Measurements from ENCODE around the gene APOBEC3B. TPM values are rescaled to one million over a fixed set of nuclear protein-coding genes. Genes with fewer than 3 reads are reported as not detected.

Gene APOBEC3B
- total and polyA plus RNA-seq, 2 donors (not counting 1 experiment from before 2014, with no cell fraction given), result 2.4 to 7.9 TPM

GRCh38 chr22:38948181-38948940 lies 33.8 kb upstream of the APOBEC3B start:
- intact Hi-C loops (cut with micrococcal nuclease), result no loop called here
- 88% methylated on average over 5 of the region's 7 CpGs for WGBS (ENCODE audit: insufficient coverage)
- no peak overlapping the region for H3K4me2 ChIP-seq (replicated peaks; ENCODE audit: low read depth, low read length, poor library complexity, severe bottlenecking)
- H3K4me3 Mint-ChIP-seq, result no peak overlapping the region
- H3K36me3 ChIP-seq (replicated peaks in 1 of 2; ENCODE audit: control extremely low read depth in 1 of 2, control insufficient read depth in 1 of 2, extremely low read depth in 1 of 2, insufficient read depth in 2 of 2, low read length in 1 of 2), result no peaks in the 10 kb centered on the region
- H3K27me3 ChIP-seq (replicated peaks in 1 of 4; ENCODE audit: control extremely low read depth in 1 of 4, control insufficient read depth in 3 of 4, insufficient read depth in 4 of 4, low read length in 3 of 4), result peaks cover 0 to 16% (median 5%) of the 10 kb centered on the region in 4 experiments
- no peak for TF ChIP-seq CTCF (IDR thresholded peaks at IDR 0.05)
- no peak for TF ChIP-seq EZH2 (IDR thresholded peaks at IDR 0.05; ENCODE audit: borderline replicate concordance, insufficient read depth, low read depth, low read length, poor library complexity, severe bottlenecking)
- H3K4me1 Mint-ChIP-seq, result peaks cover 10% of the 10 kb centered on the region
- peaks cover 5 to 6% of the 10 kb centered on the region in 2 donors for H3K4me1 ChIP-seq (ENCODE audit: control insufficient read depth in 2 of 2, insufficient read depth in 2 of 2, low read length in 2 of 2)
- no peak overlapping the region for H3K27ac Mint-ChIP-seq
- ChIA-PET POLR2A (no interaction called here), CTCF (no interaction called here)
- H3K27me3 Mint-ChIP-seq, result peaks cover 37% of the 10 kb centered on the region
- no peak for DNase-seq
- H3K9ac ChIP-seq (ENCODE audit: low read length), result no peak overlapping the region
- peaks cover 0 to 2% (median 0%) of the 10 kb centered on the region in 3 donors for H3K9me3 ChIP-seq (ENCODE audit: control extremely low read depth in 1 of 3, control insufficient read depth in 2 of 3, insufficient read depth in 1 of 3, low read length in 2 of 3)
- H2AFZ ChIP-seq (ENCODE audit: insufficient read depth, low read depth, low read length, poor library complexity, severe bottlenecking), result no peak overlapping the region
- H3K4me3 ChIP-seq (ENCODE audit: control extremely low read depth in 1 of 5, extremely low read depth in 1 of 5, insufficient read depth in 1 of 5, low read depth in 2 of 5, low read length in 4 of 5), result no peak overlapping the region
- no peaks in the 10 kb centered on the region for H3K79me2 ChIP-seq (ENCODE audit: control insufficient read depth, insufficient read depth, low read length)
- H4K20me1 ChIP-seq (ENCODE audit: control insufficient read depth, insufficient read depth, low read length, poor library complexity, severe bottlenecking), result no peaks in the 10 kb centered on the region
- ATAC-seq (ENCODE audit: low read depth), result no peak
- no peak overlapping the region for H3K27ac ChIP-seq (ENCODE audit: low read length in 2 of 2)
- H3K9me3 Mint-ChIP-seq (ENCODE audit: insufficient read depth), result no peaks in the 10 kb centered on the region

DNA sequence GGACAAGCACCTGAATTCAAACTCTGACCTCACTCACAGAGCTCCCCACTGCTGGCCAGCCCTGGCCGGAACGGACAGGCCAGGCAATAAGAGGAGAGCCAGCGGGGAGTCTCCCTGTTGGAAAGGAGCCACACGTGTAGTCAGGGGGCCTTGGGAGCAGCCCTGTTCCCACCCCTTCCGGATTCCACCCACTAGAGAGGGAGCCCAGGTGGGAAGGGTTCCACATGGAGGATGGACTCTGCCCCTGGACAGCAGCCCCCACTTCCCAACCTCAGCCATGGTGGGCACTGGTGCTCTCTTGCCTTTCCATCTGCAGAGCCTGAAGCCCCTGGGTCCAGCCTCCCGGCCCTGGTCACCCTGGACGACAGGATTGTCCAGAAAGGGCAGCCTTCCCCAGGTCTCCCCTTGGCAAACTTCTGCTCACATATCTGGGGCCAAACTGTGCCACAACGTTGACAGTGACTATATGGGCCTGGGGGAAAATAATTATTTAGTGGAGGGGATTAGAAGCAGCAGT lies 32.2 kb upstream of the APOBEC3B start:
- no peak overlapping the region for H2AFZ ChIP-seq (ENCODE audit: insufficient read depth, low read depth, low read length, poor library complexity, severe bottlenecking)
- TF ChIP-seq EZH2 (IDR thresholded peaks at IDR 0.05; ENCODE audit: borderline replicate concordance, insufficient read depth, low read depth, low read length, poor library complexity, severe bottlenecking), result no peak
- TF ChIP-seq CTCF (IDR thresholded peaks at IDR 0.05), result no peak
- no peak overlapping the region for H3K27ac ChIP-seq (ENCODE audit: low read length in 2 of 2)
- no peaks in the 10 kb centered on the region for H3K79me2 ChIP-seq (ENCODE audit: control insufficient read depth, insufficient read depth, low read length)
- H3K9me3 ChIP-seq (ENCODE audit: control extremely low read depth in 1 of 3, control insufficient read depth in 2 of 3, insufficient read depth in 1 of 3, low read length in 2 of 3), result peaks cover 0 to 2% (median 0%) of the 10 kb centered on the region in 3 donors
- Mint-ChIP-seq H3K27ac (no peak overlapping the region), H3K4me3 (no peak overlapping the region), H3K27me3 (peaks cover 30% of the 10 kb centered on the region), H3K4me1 (peaks cover 9% of the 10 kb centered on the region), H3K9me3 (ENCODE audit: insufficient read depth) (no peaks in the 10 kb centered on the region)
- H3K36me3 ChIP-seq (replicated peaks in 1 of 2; ENCODE audit: control extremely low read depth in 1 of 2, control insufficient read depth in 1 of 2, extremely low read depth in 1 of 2, insufficient read depth in 2 of 2, low read length in 1 of 2), result no peaks in the 10 kb centered on the region
- no peaks in the 10 kb centered on the region for H3K4me1 ChIP-seq (ENCODE audit: control insufficient read depth in 2 of 2, insufficient read depth in 2 of 2, low read length in 2 of 2)
- H4K20me1 ChIP-seq (ENCODE audit: control insufficient read depth, insufficient read depth, low read length, poor library complexity, severe bottlenecking), result no peaks in the 10 kb centered on the region
- no peak overlapping the region for H3K9ac ChIP-seq (ENCODE audit: low read length)
- ATAC-seq (ENCODE audit: low read depth) (no peak), DNase-seq (no peak)
- CTCF ChIA-PET, result no interaction called here
- no peak overlapping the region for H3K4me3 ChIP-seq (ENCODE audit: control extremely low read depth in 1 of 5, extremely low read depth in 1 of 5, insufficient read depth in 1 of 5, low read depth in 2 of 5, low read length in 4 of 5)
- peaks cover 0 to 16% (median 5%) of the 10 kb centered on the region in 4 experiments for H3K27me3 ChIP-seq (replicated peaks in 1 of 4; ENCODE audit: control extremely low read depth in 1 of 4, control insufficient read depth in 3 of 4, insufficient read depth in 4 of 4, low read length in 3 of 4)
- intact Hi-C loops (cut with micrococcal nuclease), result no loop called here
- POLR2A ChIA-PET, result no interaction called here
- 88% methylated on average over 6 of the region's 8 CpGs for WGBS (ENCODE audit: insufficient coverage)
- no peak overlapping the region for H3K4me2 ChIP-seq (replicated peaks; ENCODE audit: low read depth, low read length, poor library complexity, severe bottlenecking)
